Suprapubic skin (tissue), 4 donors: ENCODE data around the gene ARHGAP31. TPM values are rescaled to one million over a fixed set of nuclear protein-coding genes. Genes with fewer than 3 reads are reported as not detected.
A peak's percentile ranks its signal among the peaks of the same experiment; 100 is the strongest.

ENCODE experiments used
- DNase-seq, 2 donors: peaks; one replicate each; pipeline ENCODE4 v3.0.0-alpha.2; 2019; ENCODE audit warnings: low spot score in 2 of 2
- H3K27ac ChIP-seq: fragments of 200-600 bp; sonication (generic); one replicate; pipeline ENCODE4 v1.5.1; 2019
- H3K27me3 ChIP-seq: fragments of 200-600 bp; sonication (generic); one replicate; pipeline ENCODE4 v1.5.1; 2019
- H3K36me3 ChIP-seq: fragments of 200-600 bp; sonication (generic); one replicate; pipeline ENCODE4 v1.5.1; 2019
- H3K4me1 ChIP-seq: fragments of 200-600 bp; sonication (generic); one replicate; pipeline ENCODE4 v1.5.1; 2019
- H3K4me3 ChIP-seq: fragments of 200-600 bp; sonication (generic); one replicate; pipeline ENCODE4 v1.5.1; 2019; ENCODE audit warnings: mild to moderate bottlenecking
- H3K9me3 ChIP-seq: fragments of 200-600 bp; sonication (generic); one replicate; pipeline ENCODE4 v1.5.1; 2019
- CTCF ChIP-seq, 2 donors: fragments of 200-600 bp in 1 of 2; fragments of 450-650 bp in 1 of 2; sonication (generic) in 1 of 2; IDR thresholded peaks; one replicate each; pipeline ENCODE4 v1.5.1; 2016 to 2019; ENCODE audit warnings: antibody characterized with exemption in 2 of 2, mild to moderate bottlenecking in 1 of 2, moderate library complexity in 1 of 2
- EP300 ChIP-seq: sonication (generic); formaldehyde crosslinking; IDR thresholded peaks from one replicate; pipeline ENCODE4 v1.6.1; 2017; ENCODE audit warnings: antibody characterized with exemption
- POLR2A ChIP-seq, 2 donors: fragments of 450-650 bp; IDR thresholded peaks; one replicate each; pipeline ENCODE4 v1.6.1; 2017; ENCODE audit warnings: antibody characterized with exemption in 2 of 2, mild to moderate bottlenecking in 2 of 2, moderate library complexity in 2 of 2
- POLR2AphosphoS5 ChIP-seq, 3 donors: sonication (generic); formaldehyde crosslinking; IDR thresholded peaks; one replicate each; pipeline ENCODE4 v1.6.1; 2017; ENCODE audit warnings: antibody characterized with exemption in 3 of 3
- WGBS: methylation state at CpG from one replicate; pipeline ENCODE4 v1.1.5; 2018; 5-methylcytosine and 5-hydroxymethylcytosine counted together
- total RNA-seq, 4 donors: library from RNA; depleted of rRNA; stranded (reverse); fragments of >200 nt; gene quantifications; one replicate each; pipeline ENCODE4 v1.1.0, GENCODE V29; 2016

Gene ARHGAP31
- total RNA-seq, 4 donors from 2014 or later: 15.8 to 26.6 (median 21.7) TPM

GRCh38 chr3:119469418-119470189, 175.4 kb downstream of the ARHGAP31 start:
- WGBS: 15% methylated on average over 11 of the region's 16 CpGs
- no peak for TF ChIP-seq POLR2AphosphoS5 (IDR thresholded peaks at IDR 0.05)
- TF ChIP-seq CTCF (IDR thresholded peaks at IDR 0.05): no peak
- no peak for TF ChIP-seq POLR2A (IDR thresholded peaks at IDR 0.05)
- no peak for TF ChIP-seq EP300
- Histone ChIP-seq H3K9me3 (no peaks in the 10 kb centered on the region), H3K4me1 (peaks cover 16% of the 10 kb centered on the region), H3K27ac (no peak overlapping the region), H3K4me3 (peak overlapping the region; percentile 83), H3K27me3 (no peaks in the 10 kb centered on the region), H3K36me3 (peaks cover 17% of the 10 kb centered on the region)
- no peak for DNase-seq

Other genes starting within 250 kb of the ARHGAP31 start
- not detected for gene TEX55, start 148.2 kb upstream of the ARHGAP31 start, total RNA-seq
- gene UPK1B, start 120.8 kb upstream of the ARHGAP31 start, total RNA-seq: 1 to 10 TPM in 2 of 4 donors, not detected in 2; 2.1 to 2.2 TPM
- gene B4GALT4, start 53.5 kb upstream of the ARHGAP31 start, total RNA-seq: 10 to 100 TPM; 13.6 to 19.4 (median 16.1) TPM
- gene TMEM39A, start 169.2 kb downstream of the ARHGAP31 start, total RNA-seq: 10 to 100 TPM; 21.0 to 29.8 (median 27.5) TPM
- gene POGLUT1, start 174.6 kb downstream of the ARHGAP31 start, total RNA-seq: 10 to 100 TPM; 17.7 to 25.6 (median 21.9) TPM
- gene TIMMDC1, start 204.2 kb downstream of the ARHGAP31 start, total RNA-seq: 10 to 100 TPM; 41.6 to 55.7 (median 46.2) TPM